Femur (tissue), 1 donor: ENCODE results near the gene FLT1.

Experiments
- DNase-seq: peaks from one replicate; pipeline ENCODE4 v3.0.0-alpha.2; 2017

Gene FLT1

GRCh38 chr13:28424541-28424940 lies 70.4 kb downstream of the FLT1 start:
- DNase-seq = no peak

DNA sequence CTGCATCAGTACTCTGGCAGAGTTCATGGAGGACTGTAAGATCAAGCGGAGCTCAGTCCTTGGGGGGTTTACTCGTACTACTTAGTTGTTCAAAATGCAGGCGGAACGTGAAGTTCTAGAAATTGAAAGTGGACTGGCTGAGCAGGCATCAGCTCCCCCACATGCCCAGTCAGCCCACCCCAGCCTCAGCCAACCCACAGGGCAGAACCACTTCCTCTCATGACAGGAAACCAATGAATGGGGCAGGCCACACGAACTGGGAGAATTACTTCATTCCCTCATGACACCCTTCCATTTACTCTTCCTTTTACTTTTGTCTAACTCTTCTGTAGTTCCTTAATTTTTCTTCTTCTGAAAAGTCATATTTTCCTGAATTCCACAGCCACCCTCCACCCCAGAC lies 71.9 kb downstream of the FLT1 start:
- peak; percentile 52 for DNase-seq

- DNase-seq = no peak
Observed at GRCh38 chr13:28421676-28422410, 73.1 kb downstream of the FLT1 start.

DNA sequence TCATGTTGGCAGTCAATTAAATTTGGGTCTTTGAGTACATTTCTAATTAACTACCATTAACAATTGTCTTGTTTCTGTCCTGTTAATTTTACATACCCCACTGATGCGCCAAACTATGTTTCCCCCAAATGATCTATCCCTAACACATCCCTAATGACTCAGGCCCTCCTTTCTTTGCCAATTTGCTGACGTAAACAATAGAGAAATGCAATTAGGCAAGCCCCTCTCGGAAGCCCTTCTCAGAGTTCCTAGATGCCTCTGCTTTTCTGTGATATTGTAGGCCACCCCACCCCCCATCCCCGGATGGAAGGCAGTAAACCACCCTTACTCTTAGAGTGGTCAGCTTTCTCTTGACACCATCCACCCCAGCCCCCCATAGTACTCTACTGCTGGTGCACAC lies 74.2 kb downstream of the FLT1 start:
- no peak for DNase-seq

GRCh38 chr13:28415994-28416421 lies 78.9 kb downstream of the FLT1 start:
- no peak for DNase-seq

DNA sequence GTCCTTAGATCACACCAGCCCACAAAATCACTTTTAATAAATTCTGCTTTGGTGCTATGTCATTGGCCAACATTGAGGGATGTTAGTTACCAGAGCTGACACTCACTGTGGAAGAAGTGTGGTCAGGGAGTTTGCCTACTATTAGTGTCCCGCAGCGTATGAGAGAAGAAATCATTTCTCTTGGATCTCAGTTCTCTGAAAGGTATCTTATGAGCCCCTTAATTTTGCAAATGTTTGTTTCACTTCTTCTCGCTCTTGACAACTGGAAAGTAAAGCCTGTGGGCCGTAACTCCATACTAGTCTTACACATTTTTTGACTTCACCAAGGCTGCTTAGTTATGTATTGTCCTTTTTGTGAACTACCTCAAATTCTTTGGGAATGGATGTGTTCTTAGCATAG lies 80.9 kb downstream of the FLT1 start:
- no peak for DNase-seq

DNA sequence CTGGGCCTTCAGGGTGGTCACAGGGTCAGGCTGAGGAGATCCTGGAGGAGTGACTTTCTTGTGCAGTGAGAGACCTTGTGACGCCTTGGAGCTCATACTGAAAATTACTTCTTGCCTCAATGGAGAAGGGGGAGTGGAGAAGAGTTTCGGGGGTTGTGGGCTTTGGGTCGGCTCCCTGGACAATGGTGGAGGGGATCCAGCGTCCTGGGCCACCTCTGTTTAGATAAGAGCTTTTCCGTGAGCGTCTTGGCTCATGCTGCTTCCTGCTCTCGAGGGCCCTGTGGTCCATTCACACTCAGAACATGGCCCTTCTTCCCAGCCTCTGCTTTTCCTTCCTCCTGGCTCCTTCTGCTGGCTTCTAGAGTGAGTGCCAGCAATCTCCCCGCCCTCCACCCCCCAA lies 81.9 kb downstream of the FLT1 start:
- no peak for DNase-seq

- DNase-seq = no peak
Observed at GRCh38 chr13:28411831-28412353, 83.0 kb downstream of the FLT1 start.

DNA sequence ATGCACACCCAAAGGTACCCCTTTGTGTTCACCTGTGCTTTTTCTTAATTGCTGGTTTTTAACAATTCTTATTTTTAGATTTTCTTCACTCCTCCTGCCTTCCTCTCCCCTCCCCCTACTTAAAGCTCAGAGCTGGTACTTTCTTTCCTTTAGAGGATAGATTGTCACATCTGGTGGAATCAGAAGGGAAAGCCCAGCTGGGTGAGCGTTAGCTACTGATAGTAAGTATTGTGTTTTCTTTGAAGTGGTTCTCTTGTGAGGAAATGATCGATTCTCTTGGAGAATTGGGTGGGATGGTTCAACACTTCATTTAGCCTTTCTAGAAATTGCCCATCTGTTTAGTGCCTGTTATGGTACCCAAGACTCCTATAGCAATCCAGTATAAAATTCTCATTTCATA lies 84.8 kb downstream of the FLT1 start:
- no peak for DNase-seq

DNA sequence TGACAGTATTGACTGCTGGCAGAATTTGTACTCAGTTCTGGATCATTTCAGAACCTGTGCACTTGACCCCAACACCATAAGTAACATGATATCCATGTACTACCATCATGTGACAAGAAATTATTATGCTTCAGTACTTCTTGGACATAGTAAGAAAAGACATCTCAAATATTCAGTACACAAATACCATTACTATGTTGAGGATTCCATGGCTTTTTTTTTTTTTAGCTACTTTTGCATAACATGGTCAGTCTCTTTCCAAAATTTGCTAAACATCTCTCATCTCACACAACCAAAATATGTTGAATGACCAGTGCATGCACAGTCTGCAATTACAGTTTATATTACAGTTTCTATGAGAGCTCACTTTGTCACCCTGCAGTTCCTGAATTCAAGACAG lies 85.3 kb downstream of the FLT1 start:
- no peak for DNase-seq

GRCh38 chr13:28408863-28409262 lies 86.1 kb downstream of the FLT1 start:
- no peak for DNase-seq

- DNase-seq = peak; percentile 39
Observed at GRCh38 chr13:28408235-28408848, 86.6 kb downstream of the FLT1 start.

DNA sequence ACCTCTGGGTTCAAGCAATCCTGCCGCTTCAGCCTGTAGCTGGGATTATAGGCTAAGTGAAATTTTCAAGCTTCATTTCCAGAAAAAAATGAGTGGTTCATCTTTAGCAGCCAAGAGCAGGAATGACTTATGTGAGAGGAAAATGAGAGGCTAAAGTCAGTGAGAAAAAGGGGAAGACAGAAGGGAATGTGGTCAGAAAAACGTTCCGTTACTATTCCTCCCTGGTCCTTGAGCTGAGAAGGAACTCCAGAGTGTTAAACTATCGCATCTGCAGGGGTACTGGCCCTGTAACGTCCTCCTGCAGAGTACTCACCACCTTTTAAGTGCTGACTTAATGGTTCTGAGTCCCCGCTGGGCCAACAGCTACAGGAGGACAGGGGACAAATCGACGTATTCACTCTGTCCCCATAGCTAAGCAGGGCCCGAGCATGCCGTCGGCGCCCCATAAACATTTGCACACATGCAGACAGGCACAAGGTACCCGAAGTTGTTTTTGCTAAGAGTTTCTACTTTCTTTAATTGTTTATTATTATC lies 88.1 kb downstream of the FLT1 start:
- no peak for DNase-seq

DNA sequence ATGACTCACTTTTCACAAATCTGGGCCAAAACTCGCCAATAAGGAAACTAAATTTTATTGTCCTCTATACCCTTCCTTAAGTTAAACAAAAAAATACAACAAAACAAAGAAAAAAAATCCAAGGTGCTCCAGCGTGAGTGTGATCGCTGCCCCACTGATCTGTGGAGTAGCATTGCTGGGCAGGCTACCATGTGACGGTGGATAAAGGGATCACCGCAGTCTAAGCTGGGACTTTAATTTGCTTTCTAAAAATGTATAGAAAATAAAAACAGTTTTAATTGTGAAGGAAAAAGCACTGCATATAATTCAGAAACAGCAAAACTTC lies 92.9 kb downstream of the FLT1 start:
- DNase-seq = no peak

- DNase-seq = no peak
Observed at GRCh38 chr13:28401303-28402056, 93.4 kb downstream of the FLT1 start.

- DNase-seq = no peak
Observed at GRCh38 chr13:28396053-28396452, 98.9 kb downstream of the FLT1 start.

GRCh38 chr13:28394422-28394821 lies 100.5 kb downstream of the FLT1 start:
- no peak for DNase-seq

DNA sequence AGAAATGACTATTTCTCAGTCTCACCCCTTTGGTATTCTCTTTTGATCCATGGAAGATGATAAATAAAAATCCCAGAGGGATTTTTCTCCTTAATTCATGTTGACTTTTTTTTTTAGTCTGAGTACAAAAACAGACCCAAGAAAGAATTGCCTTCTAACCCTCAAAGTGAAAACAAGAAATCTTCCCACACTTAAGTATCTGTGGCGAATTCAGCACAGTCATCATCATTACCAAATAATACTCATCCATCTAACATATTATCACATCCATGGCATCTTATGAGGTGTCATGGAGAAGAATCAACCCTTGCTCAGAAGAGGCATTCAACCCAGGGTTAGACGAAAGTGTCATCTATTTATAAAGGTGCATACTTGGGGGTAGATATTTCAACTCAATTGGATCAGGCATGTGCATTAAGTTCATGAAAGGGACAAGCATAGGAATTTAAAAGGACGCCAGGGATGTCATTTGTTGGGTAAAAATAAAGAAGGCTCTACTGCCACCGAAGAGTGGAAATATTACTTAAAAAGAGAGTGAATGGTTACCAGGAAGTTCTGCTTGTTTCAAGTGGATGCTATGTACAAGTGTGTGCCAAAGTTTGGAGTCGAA lies 101.9 kb downstream of the FLT1 start:
- no peak for DNase-seq

DNA sequence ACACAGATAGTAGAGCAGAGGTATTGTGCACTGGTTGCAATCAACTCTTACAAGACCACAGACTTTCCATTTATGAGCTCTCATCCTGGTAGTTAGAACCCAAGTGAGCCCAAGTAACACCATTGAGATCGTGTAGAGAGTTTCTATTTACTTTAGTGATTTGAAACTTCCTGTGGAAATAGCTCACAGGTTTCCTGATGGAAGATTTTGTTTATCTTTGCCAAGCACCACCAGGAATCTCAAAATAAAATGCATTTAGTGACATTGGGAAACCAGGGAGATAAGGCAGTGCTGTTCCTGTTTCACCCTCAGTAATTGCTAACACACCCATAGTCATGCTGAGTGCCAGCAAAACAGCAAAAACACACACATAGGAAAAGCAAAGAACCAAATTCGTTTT lies 102.5 kb downstream of the FLT1 start:
- DNase-seq = no peak

- no peak for DNase-seq
Observed at GRCh38 chr13:28387740-28388501, 107.0 kb downstream of the FLT1 start.

DNA sequence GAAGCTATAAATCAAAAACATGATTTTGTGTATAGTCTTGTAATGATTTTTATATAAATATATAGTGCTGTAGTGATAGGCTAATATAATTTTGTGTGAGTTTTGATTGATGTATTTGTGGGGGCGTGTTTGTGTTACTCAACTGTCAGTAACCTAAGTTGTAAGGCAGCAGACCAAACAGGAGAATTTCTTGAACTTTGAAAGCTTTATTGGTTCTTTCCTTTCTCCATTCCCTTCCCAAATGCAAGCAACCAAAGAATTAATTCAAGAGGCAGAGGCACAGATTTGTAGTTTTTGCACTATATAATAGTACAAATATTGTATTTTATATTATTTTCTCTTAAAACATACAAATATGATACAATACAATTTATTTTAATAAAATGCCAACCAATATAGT lies 109.6 kb downstream of the FLT1 start:
- DNase-seq = no peak

- DNase-seq = no peak
Observed at GRCh38 chr13:28384789-28385188, 110.1 kb downstream of the FLT1 start.

- no peak for DNase-seq
Observed at GRCh38 chr13:28380319-28380718, 114.6 kb downstream of the FLT1 start.
